Kidney epithelial cell (primary cell): ENCODE data around the gene ESYT3. TPM values are rescaled to one million over a fixed set of nuclear protein-coding genes. Genes with fewer than 3 reads are reported as not detected.
"Not testable (repeated sequence)": the region's sequence is repeated elsewhere in the genome, so short reads cannot be mapped to it uniquely, and the experiment has no call there.

Experiments
- DNase-seq: peaks from one replicate; pipeline ENCODE4 v3.0.0-alpha.2; 2010; ENCODE audit warnings: low read depth
- H3K27me3 ChIP-seq: 2 replicates; pipeline ENCODE4 v1.6.0; 2011; ENCODE audit warnings: low read length; ENCODE audit not compliant: control insufficient read depth, insufficient read depth
- H3K36me3 ChIP-seq: 2 replicates; pipeline ENCODE4 v1.5.1; 2011; ENCODE audit warnings: low read length; ENCODE audit not compliant: control insufficient read depth, insufficient read depth
- H3K4me3 ChIP-seq: 2 replicates; pipeline ENCODE4 v1.5.1; 2011; ENCODE audit warnings: low read depth, mild to moderate bottlenecking, control low read depth, low read length
- total RNA-seq: library from RNA; depleted of rRNA; stranded (reverse); fragments of >200 nt; gene quantifications from 2 replicates; pipeline ENCODE4 v1.2.3, GENCODE V29; 2015
- TF ChIP-seq, protein P1 (sequence below): IDR thresholded peaks from 2 replicates; pipeline ENCODE4 v1.5.1; 2011; ENCODE audit warnings: mild to moderate bottlenecking, moderate library complexity, low read length, control low read depth, inconsistent platforms; ENCODE audit not compliant: insufficient read depth, poor library complexity, severe bottlenecking

Gene ESYT3
- total RNA-seq, 1 donor from 2014 or later, result 1.9 TPM

DNA sequence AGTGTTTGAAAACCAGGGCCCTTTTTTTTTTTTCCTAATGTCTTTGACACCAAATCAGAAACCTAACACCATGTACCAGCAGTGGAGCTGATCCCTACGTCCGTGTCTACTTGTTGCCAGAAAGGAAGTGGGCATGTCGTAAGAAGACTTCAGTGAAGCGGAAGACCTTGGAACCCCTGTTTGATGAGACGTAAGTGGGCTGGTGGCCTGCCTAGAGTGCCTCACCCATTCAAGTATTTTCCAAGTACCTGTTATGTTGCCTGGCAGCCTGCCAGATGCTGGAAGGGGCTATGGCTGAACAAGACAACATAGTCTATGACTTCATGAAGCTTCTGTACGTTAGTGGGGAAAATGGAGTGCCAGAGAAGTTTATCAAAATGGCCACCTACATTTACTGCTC, 39.7 kb downstream of the ESYT3 start:
- TF ChIP-seq, protein P1, sequence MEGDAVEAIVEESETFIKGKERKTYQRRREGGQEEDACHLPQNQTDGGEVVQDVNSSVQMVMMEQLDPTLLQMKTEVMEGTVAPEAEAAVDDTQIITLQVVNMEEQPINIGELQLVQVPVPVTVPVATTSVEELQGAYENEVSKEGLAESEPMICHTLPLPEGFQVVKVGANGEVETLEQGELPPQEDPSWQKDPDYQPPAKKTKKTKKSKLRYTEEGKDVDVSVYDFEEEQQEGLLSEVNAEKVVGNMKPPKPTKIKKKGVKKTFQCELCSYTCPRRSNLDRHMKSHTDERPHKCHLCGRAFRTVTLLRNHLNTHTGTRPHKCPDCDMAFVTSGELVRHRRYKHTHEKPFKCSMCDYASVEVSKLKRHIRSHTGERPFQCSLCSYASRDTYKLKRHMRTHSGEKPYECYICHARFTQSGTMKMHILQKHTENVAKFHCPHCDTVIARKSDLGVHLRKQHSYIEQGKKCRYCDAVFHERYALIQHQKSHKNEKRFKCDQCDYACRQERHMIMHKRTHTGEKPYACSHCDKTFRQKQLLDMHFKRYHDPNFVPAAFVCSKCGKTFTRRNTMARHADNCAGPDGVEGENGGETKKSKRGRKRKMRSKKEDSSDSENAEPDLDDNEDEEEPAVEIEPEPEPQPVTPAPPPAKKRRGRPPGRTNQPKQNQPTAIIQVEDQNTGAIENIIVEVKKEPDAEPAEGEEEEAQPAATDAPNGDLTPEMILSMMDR, result no peak
- no peak for DNase-seq
- Histone ChIP-seq H3K27me3 (no peaks in the 10 kb centered on the region), H3K36me3 (no peaks in the 10 kb centered on the region), H3K4me3 (no peak overlapping the region)

DNA sequence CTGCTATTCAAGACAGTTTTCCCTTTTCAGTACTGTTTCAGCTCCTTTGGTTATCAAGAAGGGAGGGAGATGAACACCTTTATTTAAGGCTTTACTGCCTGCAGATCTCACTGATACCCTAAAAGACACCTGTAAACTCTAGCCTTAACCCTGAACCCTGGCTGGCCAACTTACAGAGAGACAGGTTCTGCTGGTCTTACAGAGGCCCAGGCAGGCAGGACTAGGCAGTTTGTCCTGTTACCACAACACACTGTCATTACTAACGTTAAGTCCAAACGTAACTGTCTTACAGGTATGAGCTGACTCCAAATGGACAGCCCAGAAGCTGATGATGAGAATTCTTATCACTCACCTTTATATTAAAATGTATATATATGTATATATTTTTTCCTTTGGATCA, 42.1 kb downstream of the ESYT3 start:
- no peak overlapping the region for H3K4me3 ChIP-seq
- TF ChIP-seq, protein P1, result no peak
- no peak for DNase-seq

DNA sequence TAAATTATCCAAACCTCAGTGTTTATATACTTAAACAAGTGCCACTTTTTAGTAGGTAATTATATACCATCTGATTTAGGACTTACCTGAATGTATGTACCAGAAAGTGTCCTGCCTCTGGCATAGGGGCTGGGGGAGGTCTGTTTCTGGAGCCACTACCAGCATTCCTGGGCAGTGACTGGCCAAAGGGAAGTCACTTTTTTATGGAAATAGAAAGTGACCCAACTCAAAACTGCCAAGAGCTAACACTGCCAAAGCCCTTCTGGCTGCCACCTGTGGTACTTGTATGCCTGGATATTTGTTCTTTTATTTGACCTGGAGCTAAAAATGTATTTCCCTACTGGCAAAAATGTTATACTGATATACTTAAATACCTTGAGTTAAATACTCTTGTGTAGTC, 42.7 kb downstream of the ESYT3 start:
- no peaks in the 10 kb centered on the region for H3K36me3 ChIP-seq
- TF ChIP-seq, protein P1, result no peak
- no peak overlapping the region for H3K4me3 ChIP-seq
- H3K27me3 ChIP-seq, result no peaks in the 10 kb centered on the region
- DNase-seq, result no peak

More for the DNA sequence above, 42.1 kb downstream of the ESYT3 start:
- Histone ChIP-seq H3K27me3 (no peaks in the 10 kb centered on the region), H3K36me3 (no peaks in the 10 kb centered on the region)

DNA sequence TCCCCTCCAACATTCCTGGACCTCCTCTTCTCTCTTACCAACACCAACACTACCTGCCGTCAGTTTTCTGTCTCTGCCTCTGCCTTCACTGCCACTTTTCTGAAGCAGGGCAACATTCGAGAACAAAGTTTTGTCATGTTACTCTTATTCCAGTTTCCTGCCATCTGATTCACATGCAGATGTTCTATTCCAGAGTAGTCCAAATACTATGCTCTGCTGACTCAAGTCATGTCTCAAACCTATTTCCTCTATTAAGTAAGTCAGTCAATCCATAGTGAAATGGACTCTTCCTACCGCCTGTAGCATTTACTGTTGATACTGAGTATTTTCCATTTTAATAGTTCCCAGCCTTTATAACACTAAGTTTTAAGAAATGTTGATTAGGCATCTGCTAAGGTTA, 43.4 kb downstream of the ESYT3 start:
- H3K4me3 ChIP-seq, result no peak overlapping the region
- TF ChIP-seq, protein P1, result no peak
- H3K27me3 ChIP-seq, result no peaks in the 10 kb centered on the region
- H3K36me3 ChIP-seq, result no peaks in the 10 kb centered on the region
- no peak for DNase-seq

DNA sequence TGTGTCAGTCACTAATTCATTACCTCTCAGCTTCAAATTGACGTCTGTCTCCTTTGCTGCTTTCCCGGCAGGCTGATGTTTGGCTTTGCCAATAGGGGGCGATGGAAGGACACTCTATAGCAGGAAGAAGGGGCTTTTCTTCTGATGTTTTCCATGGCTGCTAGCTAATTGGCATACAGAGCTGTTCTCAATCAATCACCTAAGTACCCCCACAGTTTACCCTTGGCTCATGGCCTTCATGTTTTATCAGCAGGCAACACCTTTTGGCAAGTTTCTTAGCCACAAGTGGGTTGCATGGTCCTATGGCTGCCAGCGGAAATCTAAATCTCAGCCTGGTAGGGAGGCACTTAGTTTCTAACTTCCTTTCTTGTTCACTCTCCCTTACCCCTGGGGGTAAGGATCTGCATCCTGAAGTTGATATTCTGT, 45.0 kb downstream of the ESYT3 start:
- no peak for DNase-seq
- H3K27me3 ChIP-seq, result no peaks in the 10 kb centered on the region
- H3K36me3 ChIP-seq, result no peaks in the 10 kb centered on the region
- TF ChIP-seq, protein P1, result peak; percentile 85
- H3K4me3 ChIP-seq, result no peak overlapping the region

DNA sequence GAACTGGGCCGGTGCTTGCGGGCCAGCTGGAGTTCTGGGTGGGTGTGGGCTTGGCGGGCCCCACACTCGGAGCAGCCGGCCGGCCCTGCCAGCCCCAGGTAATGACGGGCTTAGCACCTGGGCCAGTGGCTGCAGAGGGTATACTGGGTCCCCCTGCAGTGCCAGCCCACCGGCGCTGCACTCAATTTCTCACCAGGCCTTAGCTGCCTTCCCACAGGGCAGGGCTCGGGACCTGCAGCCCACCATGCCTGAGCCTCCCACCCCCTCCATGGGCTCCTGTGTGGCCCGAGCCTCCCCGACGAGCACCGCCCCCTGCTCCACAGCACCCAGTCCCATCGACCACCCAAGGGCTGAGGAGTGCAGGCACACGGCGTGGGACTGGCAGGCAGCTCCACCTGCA, 50.3 kb downstream of the ESYT3 start:
- H3K4me3 ChIP-seq, H3K36me3 ChIP-seq, DNase-seq, H3K27me3 ChIP-seq: not testable (repeated sequence)

DNA sequence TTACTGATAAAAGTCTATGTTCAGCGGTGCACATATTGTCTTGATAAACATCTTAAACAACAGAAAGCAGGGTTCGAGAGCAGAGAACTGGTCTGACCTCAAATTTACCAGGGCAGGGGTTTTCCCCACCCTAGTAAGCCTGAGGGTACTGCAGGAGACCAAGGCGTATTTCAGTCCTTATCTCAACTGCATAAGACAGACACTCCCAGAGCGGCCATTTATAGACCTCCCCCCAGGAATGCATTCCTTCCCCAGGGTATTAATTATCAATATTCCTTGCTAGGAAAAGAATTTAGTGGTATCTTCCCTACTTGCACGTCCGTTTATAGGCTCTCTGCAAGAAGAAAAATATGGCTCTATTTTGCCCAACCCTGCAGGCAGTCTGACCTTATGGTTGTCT, 52.2 kb downstream of the ESYT3 start:
- H3K4me3 ChIP-seq, H3K36me3 ChIP-seq, DNase-seq, H3K27me3 ChIP-seq: not testable (repeated sequence)
